Vagina (tissue), 2 donors: ENCODE data around the gene BCOR. TPM values are rescaled to one million over a fixed set of nuclear protein-coding genes. Genes with fewer than 3 reads are reported as not detected.

Source experiments
- DNase-seq, 2 donors: peaks; one replicate each; pipeline ENCODE4 v3.0.0-alpha.2; 2017; ENCODE audit errors: extremely low spot score in 2 of 2
- H3K27ac ChIP-seq: fragments of 200-600 bp; sonication (generic); one replicate; pipeline ENCODE4 v1.5.1; 2019
- H3K27me3 ChIP-seq: fragments of 200-600 bp; sonication (generic); one replicate; pipeline ENCODE4 v1.5.1; 2019
- H3K36me3 ChIP-seq, 2 donors: fragments of 200-600 bp; sonication (generic); one replicate each; pipeline ENCODE4 v1.5.1; 2017 to 2019
- H3K4me1 ChIP-seq: fragments of 200-600 bp; sonication (generic); one replicate; pipeline ENCODE4 v1.5.1; 2019
- H3K4me3 ChIP-seq, 2 donors: fragments of 200-600 bp; sonication (generic); 1 replicate in 1 of 2; 2 replicates in 1 of 2; pipeline ENCODE4 v1.5.1; 2016 to 2019
- H3K9me3 ChIP-seq: fragments of 200-600 bp; sonication (generic); one replicate; pipeline ENCODE4 v1.5.1; 2019
- POLR2A ChIP-seq, 2 donors: fragments of 450-650 bp; IDR thresholded peaks; one replicate each; pipeline ENCODE4 v1.6.1; 2017; ENCODE audit warnings: antibody characterized with exemption in 2 of 2, mild to moderate bottlenecking in 2 of 2, moderate library complexity in 2 of 2
- POLR2AphosphoS5 ChIP-seq, 2 donors: sonication (generic); formaldehyde crosslinking; IDR thresholded peaks; one replicate each; pipeline ENCODE4 v1.9.0; 2017; ENCODE audit warnings: antibody characterized with exemption in 2 of 2, mild to moderate bottlenecking in 2 of 2, low read depth in 1 of 2; ENCODE audit not compliant: insufficient read depth in 1 of 2
- intact Hi-C: fragments of 100-400 bp; cut with DNase I; formaldehyde crosslinking; loops from one replicate; pipeline ENCODE4 v1.15.1; 2023
- total RNA-seq: library from RNA; depleted of rRNA; stranded (reverse); fragments of >200 nt; gene quantifications from one replicate; pipeline ENCODE4 v1.2.3, GENCODE V29; 2016
- TF ChIP-seq, protein P1 (sequence below), 3 experiments: fragments of 450-650 bp in 2 of 3; fragments of 200-600 bp in 1 of 3; sonication (generic) in 1 of 3; IDR thresholded peaks; one replicate each; pipeline ENCODE4 v1.5.1; 2017 to 2019; ENCODE audit warnings: antibody characterized with exemption in 3 of 3, mild to moderate bottlenecking in 2 of 3, moderate library complexity in 2 of 3

The BCOR gene
- total RNA-seq, 1 donor from 2014 or later, result 19.9 TPM

DNA sequence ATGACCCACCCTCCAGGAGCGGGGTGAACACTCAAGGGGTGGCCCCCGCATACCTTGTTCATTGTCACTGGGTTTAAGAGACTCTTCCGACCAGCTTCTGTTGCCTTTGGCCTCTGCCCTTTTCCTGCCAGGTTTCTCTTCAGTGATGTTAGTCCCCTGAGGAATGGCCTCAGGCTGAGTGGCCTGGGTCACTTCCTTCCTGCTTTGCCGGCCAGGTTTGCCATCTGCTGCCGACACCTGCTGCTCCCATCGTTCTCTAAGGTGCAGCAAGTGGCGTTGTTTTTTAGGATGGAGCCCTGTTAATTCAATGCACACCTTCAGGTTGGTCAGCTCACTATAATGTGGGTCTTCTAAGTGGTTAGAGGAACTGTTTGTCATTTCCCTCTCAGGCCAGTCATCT lies 34.2 kb downstream of the BCOR start:
- TF ChIP-seq POLR2AphosphoS5 (IDR thresholded peaks at IDR 0.05; ENCODE audit: insufficient read depth in 1 of 2, low read depth in 1 of 2), result no peak
- TF ChIP-seq, protein P1, sequence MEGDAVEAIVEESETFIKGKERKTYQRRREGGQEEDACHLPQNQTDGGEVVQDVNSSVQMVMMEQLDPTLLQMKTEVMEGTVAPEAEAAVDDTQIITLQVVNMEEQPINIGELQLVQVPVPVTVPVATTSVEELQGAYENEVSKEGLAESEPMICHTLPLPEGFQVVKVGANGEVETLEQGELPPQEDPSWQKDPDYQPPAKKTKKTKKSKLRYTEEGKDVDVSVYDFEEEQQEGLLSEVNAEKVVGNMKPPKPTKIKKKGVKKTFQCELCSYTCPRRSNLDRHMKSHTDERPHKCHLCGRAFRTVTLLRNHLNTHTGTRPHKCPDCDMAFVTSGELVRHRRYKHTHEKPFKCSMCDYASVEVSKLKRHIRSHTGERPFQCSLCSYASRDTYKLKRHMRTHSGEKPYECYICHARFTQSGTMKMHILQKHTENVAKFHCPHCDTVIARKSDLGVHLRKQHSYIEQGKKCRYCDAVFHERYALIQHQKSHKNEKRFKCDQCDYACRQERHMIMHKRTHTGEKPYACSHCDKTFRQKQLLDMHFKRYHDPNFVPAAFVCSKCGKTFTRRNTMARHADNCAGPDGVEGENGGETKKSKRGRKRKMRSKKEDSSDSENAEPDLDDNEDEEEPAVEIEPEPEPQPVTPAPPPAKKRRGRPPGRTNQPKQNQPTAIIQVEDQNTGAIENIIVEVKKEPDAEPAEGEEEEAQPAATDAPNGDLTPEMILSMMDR (IDR thresholded peaks at IDR 0.05), result no peak
- TF ChIP-seq POLR2A (IDR thresholded peaks at IDR 0.05), result no peak
- no peaks in the 10 kb centered on the region for H3K27me3 ChIP-seq
- DNase-seq, result no peak
- peaks cover 0 to 5% of the 10 kb centered on the region in 2 donors for H3K36me3 ChIP-seq
- intact Hi-C loops, result no loop called here
- no peak overlapping the region for H3K4me3 ChIP-seq
- H3K4me1 ChIP-seq, result no peaks in the 10 kb centered on the region
- no peak overlapping the region for H3K27ac ChIP-seq
- H3K9me3 ChIP-seq, result no peaks in the 10 kb centered on the region

DNA sequence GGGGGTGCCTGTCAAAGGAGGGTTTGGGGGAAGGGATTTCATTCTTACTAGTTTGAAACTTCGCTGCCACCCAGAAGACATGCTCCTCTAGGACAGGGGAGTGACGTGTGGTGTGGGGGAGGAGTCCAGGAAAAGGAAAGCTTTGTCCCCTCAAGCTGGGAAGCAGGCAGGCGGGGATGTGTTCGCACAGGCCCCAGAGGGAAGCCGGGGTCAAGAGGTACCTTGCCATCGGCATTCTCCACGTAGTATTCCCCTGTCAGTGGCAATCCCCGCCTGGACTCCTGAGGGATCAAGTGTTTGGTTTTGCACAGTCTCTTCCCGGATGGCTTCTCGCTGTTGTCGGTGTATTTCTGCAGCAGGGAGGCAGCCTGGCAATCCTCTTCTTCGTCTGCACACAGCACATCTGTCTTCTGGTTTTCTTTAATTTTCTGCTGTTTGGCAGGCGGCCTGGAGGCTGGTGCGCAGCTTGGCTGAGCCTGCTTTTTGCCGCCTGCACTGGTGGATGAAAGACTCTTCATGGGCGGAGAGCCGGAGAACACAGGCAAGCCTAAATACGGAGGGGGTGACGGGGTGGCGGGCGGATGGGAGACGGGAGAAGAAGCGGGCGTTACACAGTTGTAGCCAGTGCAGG lies 35.1 kb downstream of the BCOR start:
- Histone ChIP-seq H3K36me3 (peaks cover 0 to 5% of the 10 kb centered on the region in 2 donors), H3K4me1 (no peaks in the 10 kb centered on the region), H3K27me3 (no peaks in the 10 kb centered on the region), H3K9me3 (no peaks in the 10 kb centered on the region), H3K27ac (no peak overlapping the region), H3K4me3 (no peak overlapping the region)
- DNase-seq, result no peak
- intact Hi-C loops, result no loop called here
- TF ChIP-seq, protein P1 (IDR thresholded peaks at IDR 0.05), result no peak
- TF ChIP-seq POLR2AphosphoS5 (IDR thresholded peaks at IDR 0.05; ENCODE audit: insufficient read depth in 1 of 2, low read depth in 1 of 2) (no peak), POLR2A (IDR thresholded peaks at IDR 0.05) (no peak)

DNA sequence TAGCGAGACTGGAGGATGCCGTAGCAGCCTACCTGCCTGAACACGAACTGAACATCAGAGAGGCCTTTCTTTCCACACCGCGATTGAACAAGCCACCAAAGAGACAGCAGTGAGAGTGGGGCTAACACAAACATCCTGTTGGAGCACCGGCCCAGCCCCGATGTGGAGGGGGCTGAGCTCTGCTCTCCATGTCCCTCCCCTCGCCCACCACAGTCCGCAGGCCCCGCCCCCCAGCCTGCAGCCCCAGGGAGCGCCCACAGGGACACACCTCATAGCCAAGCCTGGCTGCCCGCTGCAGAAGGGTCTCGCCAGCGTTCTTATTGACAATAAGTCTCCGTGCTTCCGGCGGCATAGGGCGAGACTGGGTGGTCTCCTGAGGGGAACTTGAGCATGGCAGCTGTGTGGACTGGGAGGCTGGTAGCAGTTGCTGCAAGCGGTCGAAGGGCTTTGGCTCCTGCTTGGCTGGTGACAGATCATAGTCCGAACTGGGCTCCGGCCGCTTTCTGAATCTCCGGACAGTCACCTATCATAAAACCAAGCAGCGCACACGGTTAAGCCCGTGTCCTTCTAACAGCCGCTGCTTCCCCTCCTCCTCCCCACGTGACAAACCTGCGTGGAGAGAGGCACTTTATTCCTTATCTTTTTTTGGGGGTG lies 35.8 kb downstream of the BCOR start:
- no peak overlapping the region for H3K27ac ChIP-seq
- H3K27me3 ChIP-seq, result no peaks in the 10 kb centered on the region
- no peak overlapping the region for H3K4me3 ChIP-seq
- intact Hi-C loops, result no loop called here
- no peaks in the 10 kb centered on the region for H3K4me1 ChIP-seq
- H3K9me3 ChIP-seq, result no peaks in the 10 kb centered on the region
- H3K36me3 ChIP-seq, result peaks cover 0 to 9% of the 10 kb centered on the region in 2 donors
- TF ChIP-seq POLR2A (IDR thresholded peaks at IDR 0.05) (no peak), POLR2AphosphoS5 (IDR thresholded peaks at IDR 0.05; ENCODE audit: insufficient read depth in 1 of 2, low read depth in 1 of 2) (no peak)
- TF ChIP-seq, protein P1 (IDR thresholded peaks at IDR 0.05), result no peak
- no peak for DNase-seq

DNA sequence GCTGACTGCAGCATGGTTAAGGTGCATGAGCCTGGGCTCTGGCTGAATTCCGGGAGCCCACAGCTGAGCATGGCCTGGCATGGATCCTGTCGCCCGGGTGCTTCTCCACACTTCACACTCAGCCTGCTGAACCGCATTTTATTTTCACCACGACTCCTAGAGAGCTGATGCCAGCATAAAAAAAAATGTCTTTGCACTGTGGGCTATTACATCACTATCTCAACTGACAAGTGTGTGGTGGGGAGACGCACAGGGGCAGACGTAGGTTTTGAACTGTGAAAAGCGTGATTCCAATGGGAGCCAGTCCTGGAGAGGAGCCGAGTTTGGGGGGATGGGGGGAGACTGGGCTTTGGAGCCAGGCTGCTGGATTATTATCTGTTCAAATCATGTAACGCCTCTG lies 36.8 kb downstream of the BCOR start:
- Histone ChIP-seq H3K4me3 (no peak overlapping the region), H3K27me3 (no peaks in the 10 kb centered on the region), H3K27ac (no peak overlapping the region), H3K4me1 (no peaks in the 10 kb centered on the region), H3K9me3 (no peaks in the 10 kb centered on the region), H3K36me3 (peaks cover 0 to 11% of the 10 kb centered on the region in 2 donors)
- intact Hi-C loops, result no loop called here
- DNase-seq, result no peak
- TF ChIP-seq POLR2A (IDR thresholded peaks at IDR 0.05) (no peak), POLR2AphosphoS5 (IDR thresholded peaks at IDR 0.05; ENCODE audit: insufficient read depth in 1 of 2, low read depth in 1 of 2) (no peak)
- TF ChIP-seq, protein P1 (IDR thresholded peaks at IDR 0.05), result no peak

DNA sequence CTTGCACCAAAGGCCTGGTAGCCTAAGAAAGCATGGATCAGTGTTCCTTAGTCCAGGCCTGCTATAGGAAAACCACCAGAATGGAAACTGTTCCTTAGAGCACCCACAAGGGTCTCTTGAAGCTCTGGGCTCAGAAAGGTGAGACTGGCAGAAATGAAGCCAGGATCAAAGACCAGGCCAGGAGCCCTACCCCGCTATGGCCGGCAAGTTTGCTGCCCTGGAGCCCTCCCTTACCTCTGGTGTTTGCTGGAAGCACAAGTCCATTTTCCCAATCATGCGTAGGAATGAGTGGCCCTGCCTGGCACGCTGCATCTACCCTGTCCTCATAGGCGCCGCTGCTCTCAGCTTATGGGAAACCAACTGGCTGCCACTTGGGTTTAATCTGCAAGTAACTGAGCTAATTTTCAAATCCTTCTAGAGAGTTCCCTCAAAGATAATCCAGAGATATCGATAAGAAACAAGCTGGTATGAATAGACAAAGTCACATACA lies 37.4 kb downstream of the BCOR start:
- Histone ChIP-seq H3K27ac (no peak overlapping the region), H3K9me3 (no peaks in the 10 kb centered on the region), H3K4me1 (no peaks in the 10 kb centered on the region), H3K27me3 (no peaks in the 10 kb centered on the region), H3K4me3 (no peak overlapping the region), H3K36me3 (peaks cover 0 to 17% of the 10 kb centered on the region in 2 donors)
- TF ChIP-seq, protein P1 (IDR thresholded peaks at IDR 0.05), result no peak
- TF ChIP-seq POLR2AphosphoS5 (IDR thresholded peaks at IDR 0.05; ENCODE audit: insufficient read depth in 1 of 2, low read depth in 1 of 2), result no peak
- no peak for TF ChIP-seq POLR2A (IDR thresholded peaks at IDR 0.05)
- intact Hi-C loops, result no loop called here
- no peak for DNase-seq
